Testis (tissue), 3 donors: ENCODE data around the gene TRPM3. TPM values are rescaled to one million over a fixed set of nuclear protein-coding genes. Genes with fewer than 3 reads are reported as not detected.

Experiments used
- DNase-seq: peaks from one replicate; pipeline ENCODE4 v3.0.0-alpha.2; 2019
- H3K27ac ChIP-seq, 2 donors: fragments of 200-600 bp; sonication (generic); one replicate each; pipeline ENCODE4 v1.5.1; 2019
- H3K27me3 ChIP-seq: fragments of 200-600 bp; sonication (generic); one replicate; pipeline ENCODE4 v1.5.1; 2019
- H3K36me3 ChIP-seq: fragments of 200-600 bp; sonication (generic); one replicate; pipeline ENCODE4 v1.5.1; 2017; ENCODE audit warnings: low read depth; ENCODE audit errors: missing control alignments
- H3K4me1 ChIP-seq: fragments of 200-600 bp; sonication (generic); one replicate; pipeline ENCODE4 v1.5.1; 2019
- H3K4me3 ChIP-seq, 2 donors: fragments of 200-600 bp; sonication (generic); one replicate each; pipeline ENCODE4 v1.5.1; 2017 to 2019
- H3K9me3 ChIP-seq: fragments of 200-600 bp; sonication (generic); one replicate; pipeline ENCODE4 v1.5.1; 2017
- POLR2A ChIP-seq: fragments of 450-650 bp; IDR thresholded peaks from one replicate; pipeline ENCODE4 v1.6.1; 2017; ENCODE audit warnings: antibody characterized with exemption, mild to moderate bottlenecking, moderate library complexity
- WGBS, 2 donors: methylation state at CpG; one replicate each; pipeline ENCODE4 v1.1.5; 2018; 5-methylcytosine and 5-hydroxymethylcytosine counted together
- intact Hi-C: fragments of 100-400 bp; cut with DNase I; formaldehyde crosslinking; loops from one replicate; pipeline ENCODE4 v1.15.1; 2023; ENCODE audit warnings: low total_unique reads
- polyA plus RNA-seq: library from polyadenylated mRNA; stranded (reverse); fragments of 350-450 nt; fragmentation: Illumina TruSeq; extraction: RNeasy Lipid Tissue Mini Kit (QIAGEN cat#74804); gene quantifications from one replicate; pipeline ENCODE4 v1.2.3, GENCODE V29; 2014; ENCODE audit warnings: low read depth, low replicate concordance; ENCODE audit not compliant: insufficient read depth
- total RNA-seq, 2 donors: library from RNA; depleted of rRNA; stranded (reverse); fragments of >200 nt; gene quantifications; one replicate each; pipeline ENCODE4 v1.2.3, GENCODE V29; 2016
- TF ChIP-seq, protein P1 (sequence below), 3 experiments: fragments of 450-650 bp in 2 of 3; fragments of 200-600 bp in 1 of 3; sonication (generic) in 1 of 3; IDR thresholded peaks; one replicate each; pipeline ENCODE4 v1.5.1; 2016 to 2019; ENCODE audit warnings: antibody characterized with exemption in 3 of 3, mild to moderate bottlenecking in 2 of 3, moderate library complexity in 1 of 3

TRPM3 gene
- total and polyA plus RNA-seq, 3 donors from 2014 or later, result 4.1 to 54.3 (median 43.9) TPM

DNA sequence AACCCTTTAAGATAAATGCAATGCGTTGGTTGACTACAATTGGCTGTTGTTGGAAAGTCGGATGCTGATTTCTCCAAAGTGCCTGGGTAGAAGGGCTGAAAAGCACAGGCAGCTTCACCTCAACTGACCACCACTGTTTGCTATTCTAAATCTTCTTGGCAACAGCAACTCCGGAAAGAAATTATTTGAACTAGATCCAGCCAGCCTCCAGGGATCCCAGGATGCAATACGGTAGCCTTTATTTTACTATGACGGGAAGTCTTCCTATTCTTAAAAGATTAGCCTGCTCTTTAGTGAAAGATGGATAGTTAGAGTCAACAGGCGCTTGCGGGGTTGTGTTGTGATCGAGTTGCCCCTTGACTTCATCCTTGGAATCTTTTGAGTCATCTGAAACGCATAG lies 628.4 kb downstream of the TRPM3 start:
- no peaks in the 10 kb centered on the region for H3K36me3 ChIP-seq
- H3K4me3 ChIP-seq, result no peak overlapping the region
- H3K27ac ChIP-seq, result no peak overlapping the region
- intact Hi-C loops, result no loop called here
- H3K9me3 ChIP-seq, result no peaks in the 10 kb centered on the region
- TF ChIP-seq POLR2A, result no peak
- TF ChIP-seq, protein P1, sequence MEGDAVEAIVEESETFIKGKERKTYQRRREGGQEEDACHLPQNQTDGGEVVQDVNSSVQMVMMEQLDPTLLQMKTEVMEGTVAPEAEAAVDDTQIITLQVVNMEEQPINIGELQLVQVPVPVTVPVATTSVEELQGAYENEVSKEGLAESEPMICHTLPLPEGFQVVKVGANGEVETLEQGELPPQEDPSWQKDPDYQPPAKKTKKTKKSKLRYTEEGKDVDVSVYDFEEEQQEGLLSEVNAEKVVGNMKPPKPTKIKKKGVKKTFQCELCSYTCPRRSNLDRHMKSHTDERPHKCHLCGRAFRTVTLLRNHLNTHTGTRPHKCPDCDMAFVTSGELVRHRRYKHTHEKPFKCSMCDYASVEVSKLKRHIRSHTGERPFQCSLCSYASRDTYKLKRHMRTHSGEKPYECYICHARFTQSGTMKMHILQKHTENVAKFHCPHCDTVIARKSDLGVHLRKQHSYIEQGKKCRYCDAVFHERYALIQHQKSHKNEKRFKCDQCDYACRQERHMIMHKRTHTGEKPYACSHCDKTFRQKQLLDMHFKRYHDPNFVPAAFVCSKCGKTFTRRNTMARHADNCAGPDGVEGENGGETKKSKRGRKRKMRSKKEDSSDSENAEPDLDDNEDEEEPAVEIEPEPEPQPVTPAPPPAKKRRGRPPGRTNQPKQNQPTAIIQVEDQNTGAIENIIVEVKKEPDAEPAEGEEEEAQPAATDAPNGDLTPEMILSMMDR (IDR thresholded peaks at IDR 0.05), result no peak
- peaks cover 16% of the 10 kb centered on the region for H3K4me1 ChIP-seq
- H3K27me3 ChIP-seq, result no peaks in the 10 kb centered on the region
- 73% methylated on average over 9 of the region's 9 CpGs for WGBS, 2 donors
- no peak for DNase-seq

- no peak for DNase-seq
- 70 to 76% methylated on average over 2 of the region's 2 CpGs for WGBS, 2 donors
- Histone ChIP-seq H3K27ac (no peak overlapping the region), H3K4me1 (peaks cover 16% of the 10 kb centered on the region), H3K27me3 (no peaks in the 10 kb centered on the region), H3K36me3 (no peaks in the 10 kb centered on the region), H3K9me3 (no peaks in the 10 kb centered on the region), H3K4me3 (no peak overlapping the region)
- intact Hi-C loops, result no loop called here
- TF ChIP-seq, protein P1 (IDR thresholded peaks at IDR 0.05), result no peak
- no peak for TF ChIP-seq POLR2A
These were observed 629.1 kb downstream of the TRPM3 start for GRCh38 chr9:70492319-70492777.

GRCh38 chr9:70491426-70492318 lies 629.7 kb downstream of the TRPM3 start:
- Histone ChIP-seq H3K27ac (peak overlapping the region in 1 of 2 donors; percentile 32), H3K9me3 (no peaks in the 10 kb centered on the region), H3K4me3 (no peak overlapping the region), H3K4me1 (peaks cover 16% of the 10 kb centered on the region), H3K27me3 (no peaks in the 10 kb centered on the region), H3K36me3 (no peaks in the 10 kb centered on the region)
- TF ChIP-seq, protein P1 (IDR thresholded peaks at IDR 0.05), result no peak
- TF ChIP-seq POLR2A, result no peak
- DNase-seq, result no peak
- WGBS, 2 donors, result 57 to 72% methylated on average over 8 of the region's 8 CpGs
- intact Hi-C loops, result no loop called here

DNA sequence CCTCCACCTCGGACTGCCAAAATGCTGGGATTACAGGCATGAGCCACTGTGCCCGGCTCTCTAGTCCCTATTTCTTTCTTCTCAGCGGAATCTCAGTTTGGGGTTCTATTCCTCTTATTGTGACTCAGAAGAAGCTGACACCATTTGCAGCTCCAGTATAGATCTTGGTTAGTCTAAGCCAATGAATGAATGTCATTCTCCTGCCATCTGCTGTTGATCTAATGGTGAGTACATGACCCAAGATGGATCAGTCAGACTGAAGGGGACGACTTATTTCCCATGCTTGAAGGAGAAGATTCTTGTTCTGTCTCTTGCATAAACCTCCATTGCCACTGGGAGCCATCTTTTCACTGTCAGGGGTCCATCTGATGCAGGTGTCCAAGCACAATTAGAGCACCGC lies 630.9 kb downstream of the TRPM3 start:
- DNase-seq, result no peak
- Histone ChIP-seq H3K4me1 (peaks cover 18% of the 10 kb centered on the region), H3K9me3 (no peaks in the 10 kb centered on the region), H3K27ac (no peak overlapping the region), H3K4me3 (no peak overlapping the region), H3K27me3 (no peaks in the 10 kb centered on the region), H3K36me3 (no peaks in the 10 kb centered on the region)
- intact Hi-C loops, result no loop called here
- TF ChIP-seq, protein P1 (IDR thresholded peaks at IDR 0.05), result no peak
- no peak for TF ChIP-seq POLR2A
- 71 to 95% methylated on average over 4 to 5 of the region's 5 CpGs for WGBS, 2 donors
